Ishikawa (cell line): ENCODE data around the gene DENND4A.

Experiments used
- CEBPB ChIP-seq: IDR thresholded peaks from 2 replicates; pipeline ENCODE4 v1.6.1; 2012
- EP300 ChIP-seq: IDR thresholded peaks from 2 replicates; pipeline ENCODE4 v1.6.1; 2012; ENCODE audit warnings: borderline replicate concordance
- FOXM1 ChIP-seq: IDR thresholded peaks from 2 replicates; pipeline ENCODE4 v1.6.1; 2012; ENCODE audit warnings: low read depth, borderline replicate concordance
- NFIC ChIP-seq: IDR thresholded peaks from 2 replicates; pipeline ENCODE4 v1.6.1; 2012
- RAD21 ChIP-seq: IDR thresholded peaks from 2 replicates; pipeline ENCODE4 v1.6.1; 2012; ENCODE audit warnings: low read depth
- TAF1 ChIP-seq: IDR thresholded peaks from 2 replicates; pipeline ENCODE4 v1.6.1; 2012; ENCODE audit warnings: low read depth, mild to moderate bottlenecking
- TF ChIP-seq, protein P1 (sequence below): IDR thresholded peaks from 2 replicates; pipeline ENCODE4 v1.6.1; 2012; ENCODE audit warnings: low read depth, mild to moderate bottlenecking
- TF ChIP-seq, protein P2 (sequence below): IDR thresholded peaks from 2 replicates; pipeline ENCODE4 v1.6.1; 2012

DNA sequence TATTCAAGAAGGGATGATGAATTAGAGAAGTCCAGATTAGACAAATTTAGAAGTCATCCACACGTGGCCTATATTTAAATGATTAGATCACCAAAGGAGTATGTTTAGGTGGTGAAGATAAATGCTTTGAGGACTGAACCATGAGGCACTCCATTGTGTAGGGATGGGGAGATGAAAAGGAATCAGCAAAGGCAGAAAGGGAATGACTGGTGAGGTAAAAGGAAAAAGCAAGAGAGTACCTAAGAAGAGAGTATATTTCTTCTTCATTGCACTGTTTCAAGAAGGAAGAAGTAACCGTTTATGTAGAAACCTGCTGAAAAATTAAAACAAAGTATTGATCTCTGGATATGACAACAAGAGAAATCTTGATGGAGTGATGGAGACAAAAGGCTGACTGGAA, 40.7 kb downstream of the DENND4A start:
- TF ChIP-seq, protein P1, sequence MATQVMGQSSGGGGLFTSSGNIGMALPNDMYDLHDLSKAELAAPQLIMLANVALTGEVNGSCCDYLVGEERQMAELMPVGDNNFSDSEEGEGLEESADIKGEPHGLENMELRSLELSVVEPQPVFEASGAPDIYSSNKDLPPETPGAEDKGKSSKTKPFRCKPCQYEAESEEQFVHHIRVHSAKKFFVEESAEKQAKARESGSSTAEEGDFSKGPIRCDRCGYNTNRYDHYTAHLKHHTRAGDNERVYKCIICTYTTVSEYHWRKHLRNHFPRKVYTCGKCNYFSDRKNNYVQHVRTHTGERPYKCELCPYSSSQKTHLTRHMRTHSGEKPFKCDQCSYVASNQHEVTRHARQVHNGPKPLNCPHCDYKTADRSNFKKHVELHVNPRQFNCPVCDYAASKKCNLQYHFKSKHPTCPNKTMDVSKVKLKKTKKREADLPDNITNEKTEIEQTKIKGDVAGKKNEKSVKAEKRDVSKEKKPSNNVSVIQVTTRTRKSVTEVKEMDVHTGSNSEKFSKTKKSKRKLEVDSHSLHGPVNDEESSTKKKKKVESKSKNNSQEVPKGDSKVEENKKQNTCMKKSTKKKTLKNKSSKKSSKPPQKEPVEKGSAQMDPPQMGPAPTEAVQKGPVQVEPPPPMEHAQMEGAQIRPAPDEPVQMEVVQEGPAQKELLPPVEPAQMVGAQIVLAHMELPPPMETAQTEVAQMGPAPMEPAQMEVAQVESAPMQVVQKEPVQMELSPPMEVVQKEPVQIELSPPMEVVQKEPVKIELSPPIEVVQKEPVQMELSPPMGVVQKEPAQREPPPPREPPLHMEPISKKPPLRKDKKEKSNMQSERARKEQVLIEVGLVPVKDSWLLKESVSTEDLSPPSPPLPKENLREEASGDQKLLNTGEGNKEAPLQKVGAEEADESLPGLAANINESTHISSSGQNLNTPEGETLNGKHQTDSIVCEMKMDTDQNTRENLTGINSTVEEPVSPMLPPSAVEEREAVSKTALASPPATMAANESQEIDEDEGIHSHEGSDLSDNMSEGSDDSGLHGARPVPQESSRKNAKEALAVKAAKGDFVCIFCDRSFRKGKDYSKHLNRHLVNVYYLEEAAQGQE = no peak
- TF ChIP-seq CEBPB (no peak), EP300 (no peak), RAD21 (no peak), TAF1 (no peak), NFIC (no peak), FOXM1 (no peak)
- TF ChIP-seq, protein P2, sequence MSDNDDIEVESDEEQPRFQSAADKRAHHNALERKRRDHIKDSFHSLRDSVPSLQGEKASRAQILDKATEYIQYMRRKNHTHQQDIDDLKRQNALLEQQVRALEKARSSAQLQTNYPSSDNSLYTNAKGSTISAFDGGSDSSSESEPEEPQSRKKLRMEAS = no peak
